GM19468 (cell line): ENCODE results near the gene DNLZ.

Experiments
- ATAC-seq: cut with Tn5 transposase; IDR thresholded peaks from one replicate; pipeline ENCODE4 v1.9.1; 2021; ENCODE audit warnings: mild to moderate bottlenecking, moderate library complexity, moderate number of reproducible peaks; ENCODE audit not compliant: unreplicated experiment; ENCODE audit errors: extremely low read depth

Gene DNLZ

DNA sequence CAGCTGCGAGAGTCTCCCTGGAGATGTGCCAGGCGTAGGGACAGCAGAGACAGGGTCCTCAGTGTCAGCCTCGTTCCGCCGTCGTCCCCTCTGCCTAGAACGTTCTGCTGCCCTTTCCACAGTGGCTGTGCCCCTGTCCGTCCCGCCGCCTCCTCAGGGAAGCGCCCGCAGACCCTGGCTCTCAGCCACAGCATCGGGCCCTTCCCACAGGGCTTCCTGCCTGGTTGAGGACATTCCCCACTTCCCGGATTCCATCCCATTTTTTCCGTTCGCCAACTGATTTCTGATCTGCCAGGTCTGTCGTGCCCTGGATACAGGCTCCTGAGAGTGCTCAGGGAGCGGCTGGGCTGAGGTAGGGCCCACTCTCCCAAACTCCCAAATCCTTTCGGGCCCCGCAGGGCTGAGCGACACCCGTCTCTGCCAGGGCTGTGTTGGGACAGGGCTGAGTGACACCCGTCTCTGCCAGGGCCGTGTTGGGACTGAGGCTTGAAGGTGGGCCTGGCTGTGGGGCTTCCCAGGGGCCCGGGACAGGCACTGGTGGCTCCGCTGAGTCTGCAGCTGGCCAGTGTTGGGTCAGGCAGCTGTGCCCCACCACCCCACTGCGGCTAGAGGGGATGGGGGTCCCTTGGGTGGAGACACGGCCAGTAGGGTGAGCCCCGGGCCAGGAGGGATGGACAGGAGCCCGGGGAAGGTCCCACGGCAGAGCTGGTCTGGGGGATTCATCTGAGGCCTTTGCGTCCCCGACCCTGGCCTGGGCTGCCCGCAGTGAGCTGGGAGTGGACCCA, 15.9 kb downstream of the DNLZ start:
- ATAC-seq: no peak

DNA sequence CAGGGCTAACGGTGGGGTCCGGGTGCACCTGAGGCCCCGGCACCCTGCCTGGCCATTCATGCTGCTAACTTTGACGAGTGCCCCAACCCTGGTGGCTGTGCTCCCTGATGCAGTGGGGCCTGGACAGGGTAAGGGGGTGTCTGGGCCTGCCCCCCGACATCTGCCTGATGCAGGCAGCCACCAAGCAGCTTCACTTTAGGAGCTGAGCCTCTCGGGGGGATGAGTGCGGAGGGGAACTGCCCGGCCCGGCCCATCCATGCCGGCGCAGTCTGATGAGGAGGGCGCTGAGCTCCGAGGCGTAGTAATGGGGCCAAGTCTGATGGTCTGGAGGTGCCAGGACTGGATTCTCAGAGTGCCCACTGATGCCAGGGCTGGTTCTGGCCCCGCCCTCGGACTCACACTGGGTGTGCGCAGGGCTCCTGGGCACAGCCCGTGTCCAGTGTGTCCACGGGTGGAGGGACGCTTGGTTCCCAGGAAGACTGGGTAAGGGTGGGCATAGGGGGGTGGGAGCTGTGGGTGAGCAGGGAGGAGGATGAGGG, 16.5 kb downstream of the DNLZ start:
- no peak for ATAC-seq

DNA sequence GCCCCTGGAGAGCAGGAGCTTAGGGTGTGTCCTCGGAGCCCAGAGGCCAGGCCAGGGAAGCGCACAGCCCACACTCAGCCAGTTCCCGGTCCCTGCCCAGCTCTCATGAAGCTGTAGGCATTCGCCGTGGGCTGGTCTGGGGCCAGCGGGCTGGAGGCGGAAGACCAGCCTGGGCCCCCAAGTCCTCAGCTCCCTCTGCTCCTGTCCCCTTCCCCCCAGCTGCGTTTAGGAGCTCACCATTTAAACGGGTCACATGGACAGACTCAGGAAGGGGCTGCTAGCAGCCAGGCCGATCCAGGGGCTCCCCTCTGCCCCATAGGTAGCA, 17.4 kb downstream of the DNLZ start:
- no peak for ATAC-seq

DNA sequence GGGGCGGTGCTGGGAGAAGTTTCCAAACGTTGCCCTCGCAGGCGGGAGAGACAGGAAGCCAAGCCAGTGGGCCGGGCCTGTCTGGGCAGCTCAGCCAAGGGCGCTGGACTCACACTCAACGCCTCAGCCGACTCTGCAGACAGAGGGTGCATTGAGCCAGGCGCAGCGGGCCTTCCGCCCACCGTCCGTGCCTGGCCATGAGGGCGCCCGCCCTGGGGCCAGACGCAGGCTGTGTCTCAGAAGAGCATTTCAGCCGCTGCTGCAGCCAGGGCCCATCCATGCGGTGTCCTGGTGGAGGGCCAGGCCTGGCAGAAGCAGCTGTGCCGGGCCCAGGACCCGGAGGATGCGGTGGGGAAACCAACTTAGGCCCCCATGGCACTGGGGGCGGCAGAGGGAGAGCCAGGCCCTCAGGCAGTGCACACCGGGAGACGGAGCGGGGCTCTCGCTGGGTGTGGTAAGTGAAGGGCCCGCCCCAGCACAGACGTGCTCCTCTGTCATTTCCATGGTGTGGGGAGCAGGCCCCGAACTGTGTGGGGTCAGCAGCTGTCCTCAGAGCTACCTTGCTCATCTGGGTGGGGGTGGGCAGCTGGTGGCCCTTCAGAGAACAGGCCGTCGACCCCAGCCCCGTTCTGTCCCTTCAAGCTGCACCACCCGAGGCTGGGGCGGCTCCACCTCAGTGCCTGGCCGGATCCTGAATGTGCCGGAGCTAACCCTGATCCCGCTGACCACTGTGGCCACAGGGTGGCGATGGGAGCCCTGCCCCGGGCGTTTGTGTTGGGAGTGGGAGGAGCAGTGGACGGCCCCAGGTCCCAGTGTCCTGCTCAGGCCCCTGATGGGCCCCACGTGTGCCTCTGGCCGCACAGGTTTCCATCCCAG, 18.0 kb downstream of the DNLZ start:
- no peak for ATAC-seq

DNA sequence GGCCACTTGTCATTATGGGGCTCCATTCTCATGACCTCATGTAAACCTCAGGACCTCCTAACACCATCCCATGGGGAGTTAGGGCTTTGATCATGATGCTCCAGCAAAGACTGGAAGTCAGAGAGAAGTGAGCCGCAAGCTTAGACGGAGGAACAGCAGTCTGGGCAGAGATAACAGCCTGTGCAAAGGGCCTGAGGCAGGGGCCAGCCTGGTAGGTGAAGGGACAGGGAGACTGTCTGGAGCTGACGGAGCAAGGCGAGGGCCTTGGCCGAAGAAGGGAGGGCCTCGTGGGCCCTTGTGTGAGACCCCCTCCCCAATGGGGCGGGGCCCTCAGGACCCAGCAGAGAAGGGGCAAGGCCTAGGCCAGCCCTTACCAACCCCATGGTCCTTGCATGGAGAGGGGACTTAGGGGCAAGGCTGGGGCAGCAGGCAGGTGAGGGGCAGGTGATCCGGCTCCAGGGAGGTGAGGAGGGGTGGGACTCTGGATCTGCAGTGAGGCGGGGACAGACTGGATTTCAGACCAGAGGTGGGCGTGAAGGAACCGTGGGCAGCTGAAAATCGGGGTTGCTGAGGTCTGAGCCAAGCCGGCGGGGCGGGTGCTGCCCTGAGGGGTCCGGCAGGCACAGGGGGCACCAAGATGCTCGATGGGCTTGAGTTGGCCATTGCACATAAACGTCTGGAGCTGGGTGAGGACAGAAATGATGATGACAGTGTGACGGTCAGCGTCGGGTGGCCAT, 18.8 kb downstream of the DNLZ start:
- ATAC-seq: no peak

DNA sequence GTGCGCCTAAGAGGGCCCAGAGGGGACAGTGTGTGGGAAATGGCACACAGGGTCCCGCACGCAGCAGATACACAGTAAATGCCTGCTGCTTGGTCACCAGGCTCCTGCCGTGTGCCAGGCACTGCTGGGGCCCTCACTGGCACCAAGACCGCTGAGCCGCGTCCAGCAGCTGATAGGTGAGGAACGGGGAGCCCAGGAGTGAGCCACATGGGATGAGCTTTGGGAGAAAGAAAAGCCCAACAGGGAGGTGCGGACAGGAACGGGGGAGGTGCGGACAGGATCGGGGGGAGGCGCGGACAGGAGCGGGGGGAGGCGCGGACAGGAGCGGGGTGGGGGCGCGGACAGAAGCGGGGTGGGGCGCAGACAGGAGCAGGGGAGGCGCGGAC, 19.7 kb downstream of the DNLZ start:
- ATAC-seq: no peak

DNA sequence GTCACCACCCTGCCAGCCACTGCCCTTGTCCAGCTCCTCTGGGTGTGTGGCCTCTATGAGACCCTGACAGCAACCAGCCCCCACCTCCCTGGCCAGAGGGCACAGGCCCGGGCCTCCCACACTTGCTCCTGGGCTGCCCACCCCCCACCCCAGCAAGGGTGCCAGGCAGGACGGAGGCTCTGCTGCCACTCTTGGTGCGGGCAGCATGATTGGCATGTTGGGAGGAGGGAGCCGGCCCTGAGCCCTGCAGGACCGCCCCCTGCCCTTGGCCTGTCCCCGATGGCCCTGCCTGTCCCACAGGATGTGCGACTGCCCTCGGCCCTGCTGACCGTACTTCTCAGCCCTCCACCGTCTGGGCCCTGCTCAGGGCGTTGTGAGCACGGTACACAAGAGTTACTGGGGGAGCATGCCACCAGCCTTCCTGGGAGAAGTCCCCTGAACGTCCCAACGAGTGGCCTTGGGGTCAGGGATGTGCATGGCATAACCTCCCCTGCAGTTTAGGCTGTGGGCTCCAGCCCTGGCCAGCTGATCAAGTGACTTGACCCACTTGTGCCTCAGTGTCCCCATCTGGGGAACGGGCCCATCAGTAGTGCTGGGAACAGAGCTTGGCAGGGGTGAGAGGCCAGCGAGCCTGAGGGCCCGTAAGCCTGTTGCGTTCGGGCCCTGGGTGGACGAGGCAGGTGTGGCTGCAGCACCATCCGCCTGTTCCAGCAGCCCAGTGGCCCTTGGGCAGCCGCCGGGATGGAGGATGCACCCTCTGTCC, 20.2 kb downstream of the DNLZ start:
- ATAC-seq: no peak

DNA sequence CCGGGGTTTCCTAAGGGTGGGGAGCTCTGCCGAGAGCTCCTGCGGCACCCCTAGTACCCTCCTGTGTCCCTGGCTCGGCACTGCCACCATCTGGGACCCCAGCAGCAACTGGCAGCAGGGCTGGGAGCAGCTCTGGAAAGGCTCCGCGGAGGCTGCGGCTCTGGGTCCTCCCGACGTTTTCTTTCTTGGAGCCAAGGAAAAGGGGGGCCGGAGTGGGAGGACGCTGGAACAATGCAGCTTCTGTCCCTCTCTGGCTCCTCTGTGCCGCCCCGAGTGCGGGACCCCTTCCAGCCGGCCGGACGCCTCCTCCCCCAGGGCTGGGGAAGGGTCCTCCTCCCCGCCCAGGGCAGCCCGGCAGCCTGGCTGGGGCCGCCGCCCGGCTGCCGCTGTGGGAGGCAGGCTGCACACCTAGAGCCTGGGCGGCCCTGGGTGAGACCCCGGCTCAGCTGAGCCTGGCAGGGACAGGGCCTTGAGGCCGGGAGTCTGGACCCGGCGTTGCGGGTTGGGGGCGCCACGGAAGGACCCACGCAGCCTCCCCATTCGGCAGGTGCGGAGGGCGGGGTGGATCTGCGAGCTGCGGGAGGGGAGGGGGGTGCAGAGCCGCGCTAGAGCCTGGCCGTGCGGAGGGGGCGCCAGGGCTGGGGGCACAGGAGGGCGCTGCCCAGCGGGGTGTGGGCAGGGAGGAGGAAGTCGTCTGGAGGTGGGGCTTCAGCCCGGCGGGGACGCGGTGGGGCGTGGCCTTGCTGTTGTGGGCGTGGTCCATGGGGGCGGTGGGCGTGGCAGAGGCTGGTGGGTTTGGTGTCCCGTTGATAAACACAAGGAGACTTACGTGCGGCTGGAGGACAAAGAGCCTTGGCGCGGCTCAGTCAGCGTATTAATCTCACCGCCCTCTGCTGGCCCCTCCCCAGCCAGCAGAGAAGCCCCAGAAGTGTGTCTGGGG, 21.1 kb downstream of the DNLZ start:
- ATAC-seq: no peak

DNA sequence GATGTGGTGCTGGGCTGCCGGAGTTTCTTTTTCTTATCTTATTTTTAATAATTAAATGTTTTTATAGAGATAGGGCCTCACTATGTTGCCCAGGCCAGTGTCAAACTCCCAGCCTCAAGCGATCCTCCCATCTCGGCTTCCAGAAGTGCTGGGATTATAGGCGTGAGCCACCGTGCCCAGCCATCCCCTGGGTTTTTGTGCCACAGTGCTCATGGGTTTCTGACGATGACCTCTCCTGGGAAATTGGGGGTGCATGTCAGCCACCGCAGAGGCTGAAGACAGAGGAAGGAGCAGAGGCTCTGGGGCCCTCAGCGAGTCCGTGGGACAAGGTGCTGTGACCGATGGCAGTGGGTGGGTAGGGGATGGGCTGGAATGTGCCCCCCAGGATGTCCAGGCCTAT, 21.8 kb downstream of the DNLZ start:
- ATAC-seq: no peak

DNA sequence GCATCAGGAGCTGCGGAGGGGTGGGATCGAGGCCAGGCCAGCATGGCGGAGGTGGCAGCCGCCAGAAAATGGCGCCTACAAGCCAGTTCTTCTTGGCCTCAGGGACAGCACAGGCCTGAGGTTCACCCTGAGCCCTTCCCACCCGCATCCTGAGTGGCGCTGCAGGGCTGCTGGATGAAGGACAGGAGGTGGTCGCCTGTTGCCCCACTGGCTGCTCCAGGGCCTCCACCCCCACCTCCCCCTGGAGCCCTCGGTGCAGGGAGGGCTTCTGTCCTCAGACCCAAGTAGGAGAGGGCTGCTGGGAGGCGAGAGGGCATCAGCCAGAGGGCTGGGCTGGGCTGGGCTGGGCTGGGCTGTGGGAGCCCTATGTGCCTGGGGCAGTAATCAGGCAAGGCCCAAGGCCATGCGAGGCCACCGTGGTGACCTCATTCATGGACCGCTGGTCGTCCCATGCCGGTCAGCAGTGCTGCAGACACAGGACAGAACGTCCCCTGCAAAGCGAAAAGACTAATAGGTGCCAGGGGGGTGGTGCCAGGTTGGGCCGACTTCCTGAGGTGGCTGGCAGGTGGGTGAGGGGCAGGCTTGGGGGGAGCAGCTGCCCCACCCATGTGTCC, 22.4 kb downstream of the DNLZ start:
- ATAC-seq: no peak

DNA sequence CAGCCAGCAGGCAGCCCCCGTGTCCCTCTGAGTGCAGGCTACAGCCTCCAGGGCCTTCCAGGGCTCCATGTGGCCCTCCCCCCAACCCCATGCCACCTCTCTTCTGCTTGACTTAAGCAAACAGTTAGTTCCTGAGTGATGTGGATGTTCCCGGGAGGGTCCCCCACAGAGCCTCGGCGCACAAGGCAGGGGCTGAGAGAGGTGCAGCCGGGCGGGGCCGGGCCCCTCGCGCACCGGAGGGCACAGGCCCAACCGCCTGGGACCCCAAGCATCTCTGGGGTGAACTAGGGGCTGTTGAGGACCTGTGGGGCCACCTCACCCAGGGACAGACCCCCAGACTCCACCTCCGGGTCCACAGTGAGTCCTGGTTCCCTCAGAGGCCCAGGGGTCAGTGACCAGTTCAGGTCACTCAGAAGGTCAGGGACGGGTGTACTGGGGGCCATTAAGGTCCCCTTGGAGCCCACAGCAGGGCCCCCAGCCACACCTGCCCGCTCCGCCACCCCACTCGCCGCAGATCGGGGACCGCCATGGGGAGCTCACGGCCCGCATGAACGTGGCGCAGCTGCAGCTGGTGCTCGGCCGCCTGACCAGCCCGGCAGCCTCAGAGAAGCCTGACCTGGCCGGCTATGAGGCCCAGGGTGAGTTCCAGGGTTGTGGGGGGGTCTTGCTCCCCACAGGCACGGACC, 23.0 kb downstream of the DNLZ start:
- ATAC-seq: no peak

DNA sequence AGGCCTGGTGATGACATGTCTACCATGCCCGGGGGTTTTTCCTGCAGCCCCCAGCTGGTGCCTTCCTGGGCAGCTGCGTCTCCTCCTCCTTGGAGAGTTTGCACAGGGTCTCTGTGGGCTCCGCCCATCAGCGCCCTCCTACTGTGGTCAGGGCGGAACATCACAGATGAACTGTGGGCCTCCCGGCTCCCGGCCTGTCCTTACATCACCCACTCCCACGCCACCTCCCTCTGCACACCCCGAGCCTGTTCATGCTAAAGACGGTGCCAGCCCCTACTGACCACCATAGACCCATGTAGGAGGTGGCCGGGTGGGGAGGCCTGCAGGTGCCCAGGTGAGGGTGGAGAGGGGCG, 23.6 kb downstream of the DNLZ start:
- no peak for ATAC-seq

DNA sequence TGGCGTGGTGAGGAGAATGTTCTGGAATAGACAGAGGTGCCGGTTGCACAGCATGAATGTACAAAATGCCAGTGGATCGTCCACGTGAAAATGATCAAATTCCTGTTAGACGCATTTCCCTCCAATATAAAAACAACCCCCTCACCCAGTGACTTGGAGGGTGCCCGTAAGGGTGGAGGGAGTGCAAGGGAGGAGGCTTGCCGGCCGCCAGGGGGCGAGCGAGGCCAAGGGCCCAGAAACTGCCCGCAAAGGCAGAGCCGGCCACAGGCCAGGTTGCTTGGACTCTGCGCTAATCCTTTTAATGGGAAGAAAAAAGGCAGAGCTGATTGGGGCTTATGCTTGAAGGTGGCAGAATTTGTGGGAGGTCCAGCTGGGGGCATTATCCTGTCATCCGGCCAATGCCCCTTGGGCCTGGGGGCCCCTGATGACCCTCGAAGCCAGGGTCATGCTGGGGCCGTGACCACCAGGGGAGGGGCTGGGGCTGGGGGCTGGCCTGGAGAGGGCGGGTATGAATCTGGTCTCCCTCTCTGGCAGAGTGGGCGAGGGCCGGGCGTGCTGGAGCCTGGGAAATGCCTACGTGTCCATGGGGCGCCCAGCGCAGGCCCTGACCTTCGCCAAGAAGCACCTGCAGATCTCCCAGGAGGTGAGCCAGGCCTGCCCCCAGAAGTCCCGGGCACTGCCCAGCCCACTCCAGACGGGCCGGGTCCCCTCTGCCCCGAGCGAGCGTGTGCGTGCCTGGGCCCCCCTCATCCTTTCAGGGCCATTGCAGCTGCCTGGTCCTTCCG, 24.2 kb downstream of the DNLZ start:
- no peak for ATAC-seq

DNA sequence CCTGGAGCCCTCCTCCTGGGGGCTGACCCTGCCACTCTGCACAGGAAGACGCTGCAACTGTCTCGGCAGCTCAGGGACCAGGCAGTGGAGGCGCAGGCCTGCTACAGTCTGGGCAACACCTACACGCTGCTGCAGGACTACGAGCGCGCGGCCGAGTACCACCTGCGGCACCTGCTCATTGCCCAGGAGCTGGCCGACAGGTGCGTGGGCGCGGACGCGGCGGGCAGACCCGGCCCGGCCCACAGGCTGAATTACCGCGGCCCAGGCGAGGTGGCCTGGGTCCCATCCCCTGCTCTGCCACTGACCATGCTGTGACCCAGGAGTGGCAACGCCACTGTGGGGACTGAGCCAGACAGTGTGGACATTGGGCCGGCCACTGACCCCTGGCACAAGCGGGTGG, 25.0 kb downstream of the DNLZ start:
- ATAC-seq: no peak

DNA sequence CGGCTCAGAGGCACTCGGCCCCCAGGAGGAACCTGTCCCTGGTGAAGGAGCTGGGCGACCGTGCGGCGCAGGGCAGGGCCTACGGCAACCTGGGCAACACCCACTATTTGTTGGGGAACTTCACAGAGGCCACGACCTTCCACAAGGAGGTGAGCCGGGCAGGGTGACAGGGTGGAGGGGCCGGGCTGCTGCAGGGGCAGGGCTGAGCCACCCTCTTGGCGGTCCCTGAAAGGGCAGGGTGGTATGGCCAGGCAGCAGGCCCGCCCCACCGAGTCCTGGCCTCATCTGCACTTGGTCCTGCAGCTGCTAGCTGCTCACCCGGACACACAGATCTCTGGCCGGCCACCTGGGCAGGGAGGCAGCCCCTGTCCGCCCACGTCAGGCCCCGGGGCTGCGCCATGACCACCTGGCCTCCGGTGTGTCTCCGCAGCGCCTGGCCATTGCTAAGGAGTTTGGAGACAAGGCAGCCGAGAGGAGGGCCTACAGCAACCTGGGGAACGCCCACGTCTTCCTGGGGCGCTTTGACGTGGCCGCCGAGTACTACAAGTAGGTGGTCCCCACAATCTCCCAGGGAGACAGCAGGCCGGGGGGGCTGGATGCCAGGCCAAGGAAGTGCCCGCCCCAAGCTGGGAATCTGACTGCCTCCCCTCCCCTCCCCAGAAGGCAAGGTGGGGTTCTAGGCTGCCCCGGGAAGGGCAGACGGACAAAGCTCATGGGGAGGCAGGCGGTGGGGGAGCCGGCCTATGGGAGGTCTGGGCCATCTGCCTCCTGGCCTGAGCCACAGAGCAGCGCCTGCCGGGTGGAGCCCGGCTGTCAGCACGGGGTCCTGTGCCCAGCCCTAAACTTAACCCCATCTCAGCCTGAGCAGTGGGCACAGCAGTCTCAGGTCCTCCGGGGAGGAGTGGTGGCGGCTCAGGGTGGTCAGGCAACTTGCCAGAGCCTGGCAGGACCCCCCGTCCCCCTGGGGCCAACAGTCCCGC, 25.8 kb downstream of the DNLZ start:
- ATAC-seq: no peak

DNA sequence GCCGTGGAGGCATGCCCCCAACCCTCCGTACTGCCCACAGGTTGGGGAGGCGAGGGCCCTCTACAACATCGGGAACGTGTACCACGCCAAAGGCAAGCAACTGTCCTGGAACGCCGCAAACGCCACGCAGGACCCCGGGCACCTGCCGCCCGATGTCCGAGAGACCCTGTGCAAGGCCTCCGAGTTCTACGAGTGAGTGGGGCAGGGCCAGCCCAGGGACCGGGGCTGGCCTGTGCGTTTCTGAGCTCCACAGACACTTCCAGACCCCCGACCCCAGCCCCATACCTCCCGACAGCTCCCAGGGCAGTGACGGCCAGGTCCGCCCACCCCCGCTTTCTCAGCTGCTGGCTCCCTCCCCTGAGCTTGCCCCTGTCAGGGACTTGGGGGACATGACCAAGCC, 26.7 kb downstream of the DNLZ start:
- no peak for ATAC-seq
